ENCODE measurements around the gene KCNE3.
A peak's percentile ranks its signal among the peaks of the same experiment; 100 is the strongest.

The KCNE3 gene

DNA sequence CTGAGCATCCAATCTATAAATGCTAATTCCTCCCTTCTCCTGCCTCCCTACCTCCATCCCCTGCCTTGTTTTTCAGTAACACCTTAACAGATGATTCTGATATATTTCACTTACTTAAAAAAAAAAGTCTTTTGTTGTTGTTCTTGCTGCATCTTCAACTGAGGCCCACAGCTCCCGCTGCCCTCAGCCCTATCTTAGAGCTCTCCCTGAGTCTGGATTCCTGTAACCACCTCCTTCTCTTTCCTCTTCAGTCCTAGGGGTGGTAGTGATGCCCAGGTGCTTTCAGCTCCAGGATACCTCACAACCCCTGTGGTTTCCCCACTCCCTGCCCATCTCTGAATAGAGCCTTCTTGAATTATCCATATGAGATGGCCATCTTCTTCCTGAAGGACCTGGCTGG, 3.7 kb upstream of the KCNE3 start:
- no peak for DNase-seq

DNA sequence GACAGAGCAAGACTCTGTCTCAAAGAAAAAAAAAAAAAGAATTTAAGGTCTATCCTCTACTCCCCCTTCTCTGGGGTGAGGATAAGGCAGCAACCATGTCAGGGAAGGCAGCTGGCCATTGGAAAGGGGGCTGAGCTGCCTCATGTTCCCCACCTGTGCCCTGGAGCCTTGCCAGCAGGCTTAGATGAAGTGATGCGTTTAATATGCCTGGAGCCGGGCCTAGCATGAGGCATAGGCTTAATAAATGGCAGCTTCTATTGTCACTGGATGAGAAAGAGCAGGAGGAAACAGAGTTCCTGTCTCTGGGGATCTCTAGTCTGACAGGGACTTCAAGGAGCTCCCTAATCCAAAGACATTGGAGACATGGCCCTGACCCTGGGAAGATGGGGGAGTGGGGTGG, 3.2 kb upstream of the KCNE3 start:
- DNase-seq: no peak

DNA sequence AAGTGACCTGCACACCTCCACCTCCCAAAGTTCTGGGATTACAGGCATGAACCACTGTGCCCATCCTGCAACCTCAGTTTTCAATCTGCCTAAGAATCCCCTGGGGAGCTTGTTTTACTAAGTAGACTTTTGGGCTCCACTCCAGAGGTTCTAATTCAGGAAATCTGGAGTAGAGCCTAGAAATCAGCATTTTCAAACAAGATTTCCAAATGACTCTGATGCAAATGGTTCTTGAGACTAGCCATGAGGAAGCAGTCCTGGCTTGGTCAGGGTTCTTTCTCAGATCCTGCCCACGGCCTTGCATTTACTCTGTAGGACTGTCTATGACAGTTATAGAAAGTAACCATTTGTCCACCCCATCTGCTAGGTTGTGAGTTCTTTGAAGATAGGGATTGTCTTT, 1.6 kb upstream of the KCNE3 start:
- DNase-seq: no peak

DNA sequence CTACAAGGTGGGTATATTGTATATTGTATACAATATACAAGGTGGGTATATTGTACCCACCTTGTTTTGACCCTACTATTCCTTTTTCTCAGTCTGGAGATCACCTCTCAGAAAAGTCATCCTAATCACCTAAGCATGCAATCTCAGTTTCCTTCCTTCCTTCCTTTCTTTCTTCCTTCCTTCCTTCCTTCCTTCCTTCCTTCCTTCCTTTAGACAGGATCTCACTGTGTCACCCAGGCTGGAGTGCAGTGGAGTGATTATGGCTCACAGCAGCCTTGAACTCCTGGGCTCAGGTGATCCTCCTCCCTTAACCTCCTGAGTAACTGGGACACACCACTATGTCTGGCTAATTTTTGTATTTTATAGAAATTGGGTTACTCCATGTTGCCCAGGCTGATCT, 1.2 kb upstream of the KCNE3 start:
- DNase-seq: no peak

DNA sequence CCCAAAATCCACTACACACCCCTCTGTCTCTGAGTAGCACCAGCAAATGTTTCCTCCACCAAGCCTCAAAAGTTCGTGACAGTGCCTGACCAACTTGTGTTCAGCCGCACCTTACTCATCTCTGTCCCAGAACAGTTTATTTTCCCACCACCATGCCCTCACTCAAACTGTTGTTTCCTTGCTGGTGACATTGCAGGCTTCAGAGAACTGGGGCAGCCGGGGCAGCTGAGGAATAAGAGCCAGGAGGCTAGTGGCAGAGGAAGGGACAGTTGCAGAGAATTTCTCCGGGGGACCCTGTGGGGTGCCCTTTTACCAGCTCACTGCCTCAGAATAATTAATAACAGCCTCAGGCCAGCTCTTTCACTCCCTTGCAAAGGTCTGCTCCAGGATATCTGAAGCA, 709 bp upstream of the KCNE3 start:
- DNase-seq: no peak

DNA sequence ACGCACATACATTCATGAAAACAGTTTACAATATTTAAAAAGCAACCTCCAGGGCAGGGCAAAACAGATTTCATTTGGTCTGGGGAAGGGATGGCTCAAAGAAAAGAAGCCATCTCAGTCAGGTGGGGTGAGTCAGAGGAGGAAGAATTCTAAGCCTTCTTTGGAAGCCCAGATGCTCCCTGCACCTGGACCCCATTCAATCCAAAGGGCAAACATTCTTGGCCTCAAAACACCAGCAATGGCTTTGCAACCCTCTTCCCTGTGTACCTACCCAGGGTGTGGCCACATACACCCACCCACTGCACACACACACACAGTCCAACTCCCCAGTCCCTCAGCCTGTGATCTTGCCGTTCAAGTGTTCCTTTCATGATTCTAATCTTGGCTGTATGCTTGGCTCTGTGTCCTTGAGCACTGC, 2.0 kb downstream of the KCNE3 start:
- peak; percentile 51 for DNase-seq

DNA sequence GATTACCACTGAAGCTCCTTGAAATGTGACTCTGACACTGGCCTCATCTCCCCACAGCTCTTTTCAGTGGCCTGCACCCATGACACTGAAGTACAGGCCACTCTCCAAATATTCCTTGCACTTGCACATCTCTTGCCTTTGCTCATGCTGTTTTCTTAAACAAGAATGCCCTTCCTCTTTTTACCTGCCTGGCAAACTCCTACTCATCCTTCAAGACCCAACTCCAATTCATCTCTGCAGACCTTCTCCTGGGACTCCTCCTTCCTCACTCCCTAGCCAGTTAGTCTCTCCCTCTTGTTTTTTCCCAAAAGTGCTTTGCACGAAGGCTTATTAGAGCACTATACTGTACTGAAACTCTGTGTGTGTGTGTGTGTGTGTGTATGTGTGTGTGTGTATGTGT, 2.6 kb downstream of the KCNE3 start:
- DNase-seq: no peak

DNA sequence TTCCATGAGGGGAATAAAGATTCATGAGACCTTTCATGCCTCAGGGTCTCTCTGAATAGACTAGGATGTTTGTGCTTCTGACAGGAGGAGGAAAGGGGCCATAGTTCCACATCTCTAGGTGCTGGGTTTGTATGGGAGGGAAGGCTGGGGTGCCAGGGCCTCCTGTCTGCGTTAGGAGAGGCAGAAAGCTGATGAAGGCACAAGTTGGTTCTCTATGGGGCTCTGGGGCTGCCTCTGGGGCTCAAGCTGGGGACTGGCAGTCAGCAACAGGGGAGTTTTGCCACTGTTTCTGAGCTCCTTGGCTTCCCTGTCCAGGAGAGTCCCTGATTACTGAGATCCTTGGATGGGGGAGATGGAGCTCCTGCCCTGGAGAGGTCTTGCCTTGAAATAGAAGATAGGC, 4.1 kb downstream of the KCNE3 start:
- DNase-seq: no peak

DNA sequence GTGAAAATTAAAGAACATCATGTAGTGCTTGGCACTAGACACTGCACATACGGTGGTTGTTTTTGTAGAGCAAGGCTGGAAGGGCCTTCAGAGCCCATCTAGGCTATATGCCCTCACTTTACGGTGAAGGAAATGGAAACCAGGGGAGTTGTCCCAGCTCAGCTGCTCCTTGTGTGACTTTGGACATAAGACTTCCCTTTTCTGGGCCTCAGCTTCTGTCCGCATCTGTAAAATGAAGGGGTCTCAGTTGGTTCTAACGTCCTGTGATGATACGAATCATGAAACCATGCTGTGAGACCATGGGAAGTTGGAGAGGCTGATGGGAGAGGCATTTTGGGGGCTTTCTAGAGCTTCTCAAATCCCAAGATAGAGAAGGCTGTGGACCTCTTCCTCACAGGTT, 4.7 kb downstream of the KCNE3 start:
- peak; percentile 29 for DNase-seq

DNA sequence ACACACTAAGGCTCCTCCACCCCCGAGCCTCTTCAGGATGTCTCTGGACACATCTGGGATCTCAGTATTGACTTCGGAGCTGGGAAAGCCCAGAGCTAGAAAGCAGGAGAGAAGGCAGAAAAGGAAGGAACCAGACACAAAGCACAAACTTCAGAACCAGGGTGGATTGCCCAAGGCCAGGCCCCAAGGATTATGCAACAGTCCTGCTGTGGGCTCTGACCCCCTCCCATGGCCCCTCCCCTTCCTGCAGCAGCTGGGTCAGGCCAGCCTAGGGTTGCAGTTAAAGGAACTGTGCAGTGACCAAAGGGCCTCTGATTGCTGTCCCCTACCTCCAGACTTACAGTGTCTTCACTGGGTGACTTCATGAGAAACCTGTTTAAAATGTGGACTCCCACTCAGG, 5.3 kb downstream of the KCNE3 start:
- DNase-seq: peak; percentile 81

DNA sequence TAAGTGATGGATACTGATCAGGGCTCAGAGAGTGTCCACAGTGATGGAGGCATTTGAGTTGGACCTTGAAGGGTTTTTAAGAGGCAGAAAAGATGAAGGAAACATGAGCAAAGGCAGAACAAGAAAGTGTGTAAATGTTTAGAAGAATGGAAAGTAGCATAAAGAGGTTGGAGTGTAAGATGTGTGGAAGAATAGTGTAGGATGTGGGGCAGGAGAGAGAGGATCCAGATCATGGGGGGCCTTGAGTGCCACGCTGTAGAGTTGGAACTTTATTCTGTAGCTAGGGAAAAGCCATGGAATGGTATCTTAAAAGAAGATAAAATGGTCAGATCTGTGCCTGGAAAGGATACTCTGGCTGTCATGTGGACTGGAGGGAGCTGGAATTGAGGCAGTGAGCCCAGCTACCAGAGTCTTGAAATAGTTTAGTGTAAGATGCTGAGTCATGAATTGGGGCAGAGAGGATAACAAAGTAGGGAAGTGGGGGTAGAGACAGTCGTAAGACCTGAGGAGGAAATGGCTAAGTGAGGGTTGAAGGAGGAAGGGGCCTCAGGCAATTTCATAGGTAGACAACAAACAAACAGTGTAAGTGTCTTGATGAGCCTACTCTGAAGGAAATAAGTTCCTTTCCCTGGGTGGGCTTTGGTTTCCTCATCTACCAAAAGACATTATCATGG, 6.7 kb downstream of the KCNE3 start:
- peak; percentile 89 for DNase-seq

DNA sequence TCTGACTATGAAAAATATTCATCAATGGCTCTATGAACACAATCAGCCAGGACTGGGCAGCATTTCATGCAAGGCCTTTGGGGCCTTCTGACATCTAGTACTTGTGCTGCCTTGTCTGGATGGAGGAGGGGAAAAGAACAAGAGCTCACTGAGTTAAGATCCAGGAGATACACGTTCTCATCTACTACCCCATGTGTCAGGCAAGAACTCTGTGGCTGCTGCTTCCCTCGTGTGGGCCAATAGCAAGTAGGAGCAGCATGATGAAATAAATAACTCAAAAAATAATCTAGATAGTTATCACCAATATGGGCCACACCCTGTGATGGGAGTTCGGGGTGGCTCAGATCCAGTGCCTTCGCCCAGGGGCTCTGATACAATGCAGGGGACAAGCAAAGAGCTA, 7.3 kb downstream of the KCNE3 start:
- peak; percentile 79 for DNase-seq

DNA sequence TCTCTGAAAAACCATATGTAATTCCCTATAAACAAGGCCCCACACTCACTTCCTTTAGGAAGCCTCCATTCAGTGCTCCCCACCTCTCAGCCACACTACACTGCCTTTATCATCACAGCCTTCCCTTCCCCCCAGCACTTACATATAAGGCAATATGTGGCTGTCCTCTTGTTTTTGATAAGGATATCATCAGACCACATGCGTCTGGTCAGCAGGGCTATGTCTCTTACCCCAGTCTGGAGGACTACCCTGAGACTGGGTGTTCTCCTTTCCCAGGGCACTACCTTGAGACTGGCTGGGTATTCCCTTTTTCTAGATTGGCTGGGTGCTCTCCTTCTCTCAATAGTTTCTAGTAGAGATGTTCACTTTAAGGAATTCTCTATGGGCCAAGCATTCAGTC, 7.8 kb downstream of the KCNE3 start:
- peak; percentile 95 for DNase-seq

DNA sequence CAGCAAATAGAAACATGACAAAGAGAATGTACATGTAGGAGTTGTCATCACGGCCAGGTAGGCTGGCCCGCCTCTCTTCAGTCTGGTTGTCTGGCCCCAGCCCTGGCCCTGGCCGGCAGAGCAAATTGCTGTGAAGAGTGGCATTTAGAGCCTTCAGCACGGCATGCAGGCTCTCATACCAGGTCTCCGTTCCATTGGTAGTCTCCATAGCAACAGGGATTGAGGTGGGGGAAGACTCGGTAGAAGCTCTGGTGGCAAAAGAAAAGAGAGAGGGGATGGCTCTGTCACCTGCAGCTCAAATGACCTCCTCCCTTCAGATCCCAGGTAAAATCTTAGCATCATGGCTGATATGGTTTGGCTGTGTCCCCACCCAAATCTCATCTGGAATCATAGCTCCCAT, 10.0 kb downstream of the KCNE3 start:
- DNase-seq: no peak

DNA sequence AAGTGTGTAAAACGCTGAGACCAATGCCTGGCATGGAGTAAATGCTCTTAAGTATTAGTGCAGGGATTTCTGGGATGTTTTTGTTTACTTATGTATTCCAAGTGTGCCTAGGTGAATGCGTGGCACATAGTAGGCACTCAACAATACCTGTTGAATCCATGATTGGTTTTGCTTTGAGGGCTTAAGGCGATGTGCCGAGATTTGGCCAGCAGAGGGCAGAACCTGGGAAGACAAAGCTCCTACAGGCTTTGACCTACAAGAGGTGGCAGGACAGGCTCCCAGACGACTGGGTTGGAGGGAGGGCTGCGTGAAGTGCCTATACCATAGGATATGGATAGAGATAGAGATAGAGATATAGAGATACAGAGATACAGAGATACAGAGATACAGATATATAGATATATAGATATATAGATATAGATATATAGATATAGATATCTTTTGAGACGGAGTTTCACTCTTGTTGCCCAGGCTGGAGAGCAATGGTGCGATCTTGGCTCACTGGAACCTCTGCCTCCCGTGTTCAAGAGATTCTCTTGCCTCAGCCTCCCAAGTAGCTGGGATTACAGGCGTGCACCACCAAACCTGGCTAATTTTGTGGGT, 13.9 kb downstream of the KCNE3 start:
- peak; percentile 88 for DNase-seq

DNA sequence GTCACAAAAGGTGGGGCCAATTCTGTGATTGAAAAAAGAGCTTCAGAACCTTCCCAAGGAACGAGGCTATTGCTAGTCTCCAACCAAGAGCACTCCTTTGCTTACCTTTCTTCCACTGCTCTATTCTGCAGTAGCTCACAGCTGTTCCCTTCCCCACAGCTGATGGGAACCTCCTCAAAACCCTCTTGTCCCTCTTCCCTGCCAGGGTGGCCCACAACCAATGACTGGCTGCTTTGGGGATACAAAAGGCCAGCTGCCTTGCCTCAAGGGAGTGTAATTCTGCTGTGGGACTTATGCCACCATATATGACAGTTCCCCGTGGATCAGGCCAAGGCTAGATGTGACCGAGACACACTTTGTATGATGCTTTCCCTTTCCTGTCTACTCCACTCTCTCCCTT, 15.0 kb downstream of the KCNE3 start:
- DNase-seq: no peak

DNA sequence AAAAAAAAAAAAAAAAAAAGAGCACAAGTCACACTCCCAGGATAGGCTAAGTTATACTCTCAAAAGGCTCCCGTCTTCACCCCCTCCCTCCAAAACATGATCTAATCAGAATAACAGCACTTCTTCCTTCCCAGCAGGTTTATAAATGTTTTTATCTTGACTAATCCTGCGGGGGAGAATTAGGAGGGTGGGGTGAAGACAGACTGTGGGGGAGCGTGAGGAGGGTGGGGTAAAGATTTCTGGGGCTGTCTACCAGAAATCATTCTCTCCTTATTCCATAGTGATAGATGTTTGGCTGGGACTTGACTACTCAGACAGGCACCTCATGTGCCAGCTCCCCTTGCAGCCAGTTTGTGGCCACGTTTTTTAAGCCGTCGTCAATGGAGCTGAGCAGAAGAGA, 17.0 kb downstream of the KCNE3 start:
- no peak for DNase-seq

DNA sequence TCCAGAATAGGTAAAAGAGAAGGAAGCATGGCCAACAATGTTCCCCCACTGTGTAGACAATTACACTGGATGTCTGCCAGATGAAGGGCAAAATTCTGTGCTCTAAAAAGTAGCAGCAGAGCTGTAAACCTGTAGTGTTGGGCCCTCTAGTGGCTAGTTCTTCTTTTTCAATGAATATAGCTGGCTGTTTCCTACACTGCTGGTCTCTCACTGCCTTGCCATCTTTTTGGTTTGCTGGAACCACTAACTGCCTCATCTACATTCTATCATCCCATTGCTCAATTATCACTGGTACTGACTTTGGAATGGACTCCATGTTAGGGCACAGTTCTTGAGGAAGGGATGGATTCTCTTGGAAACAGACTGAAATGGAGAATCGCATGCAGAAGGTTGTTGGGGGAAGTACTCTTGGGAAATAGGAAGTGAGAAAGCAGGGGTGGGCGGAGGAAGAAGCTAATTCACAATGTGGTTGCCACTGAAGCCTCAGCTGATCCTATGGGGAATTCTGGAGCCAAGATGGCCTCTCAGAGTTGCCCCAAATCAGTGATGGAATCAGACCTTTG, 17.9 kb downstream of the KCNE3 start:
- DNase-seq: peak; percentile 97

DNA sequence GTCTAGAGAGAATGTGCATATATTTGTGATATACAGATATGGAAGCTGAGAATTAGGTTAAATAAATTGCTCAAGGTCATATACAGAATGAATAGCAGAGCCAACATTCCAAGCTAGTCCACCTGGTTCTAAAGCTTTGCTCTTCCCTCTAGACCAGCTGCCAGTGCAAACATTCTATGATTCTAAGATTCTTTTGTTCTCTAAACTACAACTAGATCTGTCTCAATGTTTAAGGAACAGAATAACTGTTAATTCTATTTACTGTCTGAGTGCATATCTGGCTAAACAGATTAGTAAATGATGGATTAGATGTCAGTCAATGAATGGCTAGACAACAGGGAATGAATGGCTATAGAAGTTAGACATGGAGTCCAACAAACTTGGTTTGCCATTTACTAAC, 19.6 kb downstream of the KCNE3 start:
- DNase-seq: no peak

DNA sequence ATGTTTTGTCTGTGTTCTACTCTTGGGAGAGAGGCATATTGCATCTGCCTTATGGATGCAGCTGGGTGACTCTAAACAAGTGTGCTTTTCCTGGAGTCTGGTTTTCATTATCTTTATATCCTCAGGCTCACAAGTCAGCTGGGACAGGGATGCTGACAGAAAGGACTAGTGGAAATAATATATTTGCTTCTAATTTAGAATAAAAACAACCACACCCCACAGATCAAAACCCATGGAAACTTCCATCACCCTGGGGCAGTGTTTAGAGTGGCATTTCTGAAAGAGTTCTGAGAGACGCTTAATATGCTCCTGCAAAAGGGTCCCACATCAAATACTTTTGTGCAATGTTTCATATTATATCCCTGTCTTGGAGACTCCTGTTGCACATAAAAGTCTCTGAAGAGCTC, 20.8 kb downstream of the KCNE3 start:
- DNase-seq: no peak

DNA sequence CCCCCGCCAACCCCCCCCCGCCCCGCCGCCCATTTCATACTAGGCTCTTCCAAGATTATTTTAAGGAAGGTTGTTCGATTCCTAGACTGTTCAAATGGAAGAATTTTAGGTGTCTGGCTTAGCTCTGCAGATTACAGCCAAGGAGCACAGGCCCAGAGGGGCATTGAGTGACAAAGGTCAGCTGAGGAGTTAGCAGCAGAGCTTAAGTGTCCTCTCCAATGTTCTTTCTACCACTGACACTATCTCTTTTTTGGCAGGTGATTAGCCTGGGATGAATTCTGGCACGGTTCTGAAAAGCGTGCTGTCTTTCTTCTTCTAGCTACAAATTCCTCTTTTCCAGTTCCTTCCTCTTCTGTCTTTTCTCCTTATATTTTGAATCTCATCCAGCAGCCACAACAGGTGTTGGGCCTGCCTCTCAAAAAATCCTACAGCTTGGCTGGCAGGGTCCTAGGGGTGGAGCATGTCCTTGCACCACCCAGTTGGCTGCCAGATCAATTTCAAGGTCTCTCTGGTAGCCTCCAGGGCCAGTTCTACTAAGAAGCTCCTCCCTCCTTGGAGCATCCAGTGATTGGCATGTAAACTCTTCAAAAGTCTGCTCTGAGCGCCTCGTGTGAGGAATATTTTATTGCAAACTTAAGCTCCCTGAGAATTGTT, 23.0 kb downstream of the KCNE3 start:
- no peak for DNase-seq

DNA sequence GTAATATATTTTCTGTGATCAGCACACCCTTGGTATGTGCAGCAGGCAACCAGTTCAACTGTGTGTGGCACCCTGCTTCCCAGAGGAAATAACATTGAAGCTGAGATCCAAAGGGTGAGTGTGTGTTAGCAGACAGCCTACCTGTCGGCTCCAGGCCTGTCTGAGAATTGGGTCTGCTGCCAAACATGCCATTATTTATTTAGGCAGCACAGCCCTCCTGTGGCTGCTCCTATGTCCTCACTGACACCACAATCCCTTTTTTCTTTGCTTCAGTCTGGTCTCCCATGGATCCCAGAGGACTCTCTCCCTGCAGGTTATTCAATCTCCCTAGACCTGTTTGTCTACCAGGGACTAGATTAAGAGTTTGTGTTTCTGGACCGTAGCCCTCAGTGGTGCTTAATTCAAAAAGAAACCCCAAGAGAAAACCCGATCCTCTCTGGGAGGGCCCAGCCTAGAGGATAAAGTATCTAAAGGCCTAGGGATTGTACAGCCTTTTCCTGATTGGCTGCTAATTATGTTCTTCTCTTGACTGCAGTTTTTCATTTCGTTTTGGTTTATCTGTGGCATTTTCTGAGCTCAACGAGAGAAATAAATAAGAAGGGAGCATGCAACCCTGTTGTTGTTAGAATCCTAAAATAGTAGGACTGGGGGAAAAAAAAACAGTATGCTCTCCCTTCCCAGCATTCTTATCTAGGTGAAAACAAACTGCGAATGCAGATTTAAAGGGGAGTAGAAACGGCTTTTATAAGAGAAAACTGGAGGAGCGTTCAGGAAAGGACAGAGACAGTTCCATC, 24.1 kb downstream of the KCNE3 start:
- peak; percentile 38 for DNase-seq

DNA sequence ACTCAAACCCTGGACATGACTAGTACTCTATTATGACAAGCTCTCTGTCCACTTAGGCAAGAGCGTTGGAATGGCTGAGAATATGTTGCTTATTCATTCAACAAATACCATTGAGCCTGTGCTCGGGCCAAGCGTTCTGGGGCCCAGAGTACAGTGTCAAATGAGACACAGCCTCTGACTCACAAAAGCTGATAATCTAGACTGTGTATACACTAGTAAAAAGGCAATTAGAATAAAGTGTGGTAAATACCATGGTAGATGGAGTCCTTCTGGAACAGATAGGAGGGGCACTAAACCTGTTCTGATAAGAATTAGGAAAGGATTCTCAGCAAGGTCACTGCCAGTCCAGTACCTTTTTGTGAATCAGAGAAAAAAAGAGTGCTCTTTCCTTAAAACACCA, 24.7 kb downstream of the KCNE3 start:
- peak; percentile 27 for DNase-seq

DNA sequence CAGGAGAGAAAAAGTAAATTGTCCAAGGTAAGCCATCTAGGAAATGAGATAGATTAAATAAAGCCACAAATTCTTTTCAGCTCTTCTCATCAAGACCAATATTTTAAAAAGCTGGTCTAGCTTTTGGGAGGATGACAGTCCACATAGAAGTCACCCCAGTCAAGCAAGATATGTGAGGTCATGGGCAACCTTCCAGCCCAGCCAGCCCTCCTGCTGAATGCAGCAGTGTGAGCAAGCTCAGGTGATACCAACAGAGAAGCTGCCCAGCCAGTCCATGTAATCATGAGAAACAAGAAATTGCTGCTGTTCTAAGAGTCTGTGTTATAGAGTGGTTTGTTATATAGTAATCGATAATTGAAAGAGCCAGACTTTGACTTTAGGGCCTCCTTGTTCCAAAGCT, 28.7 kb downstream of the KCNE3 start:
- peak; percentile 45 for DNase-seq
